C4-2B (cell line): ENCODE measurements around the gene GCSAML.

Source experiments
- ZFX ChIP-seq: fragments of 450-650 bp; IDR thresholded peaks from 2 replicates; pipeline ENCODE4 v1.6.1; 2017
- TF ChIP-seq, protein P1 (sequence below): fragments of 450-650 bp; conservative IDR thresholded peaks from 2 replicates; pipeline ENCODE4 v1.5.1; 2017; ENCODE audit warnings: mild to moderate bottlenecking

- TF ChIP-seq, protein P1, sequence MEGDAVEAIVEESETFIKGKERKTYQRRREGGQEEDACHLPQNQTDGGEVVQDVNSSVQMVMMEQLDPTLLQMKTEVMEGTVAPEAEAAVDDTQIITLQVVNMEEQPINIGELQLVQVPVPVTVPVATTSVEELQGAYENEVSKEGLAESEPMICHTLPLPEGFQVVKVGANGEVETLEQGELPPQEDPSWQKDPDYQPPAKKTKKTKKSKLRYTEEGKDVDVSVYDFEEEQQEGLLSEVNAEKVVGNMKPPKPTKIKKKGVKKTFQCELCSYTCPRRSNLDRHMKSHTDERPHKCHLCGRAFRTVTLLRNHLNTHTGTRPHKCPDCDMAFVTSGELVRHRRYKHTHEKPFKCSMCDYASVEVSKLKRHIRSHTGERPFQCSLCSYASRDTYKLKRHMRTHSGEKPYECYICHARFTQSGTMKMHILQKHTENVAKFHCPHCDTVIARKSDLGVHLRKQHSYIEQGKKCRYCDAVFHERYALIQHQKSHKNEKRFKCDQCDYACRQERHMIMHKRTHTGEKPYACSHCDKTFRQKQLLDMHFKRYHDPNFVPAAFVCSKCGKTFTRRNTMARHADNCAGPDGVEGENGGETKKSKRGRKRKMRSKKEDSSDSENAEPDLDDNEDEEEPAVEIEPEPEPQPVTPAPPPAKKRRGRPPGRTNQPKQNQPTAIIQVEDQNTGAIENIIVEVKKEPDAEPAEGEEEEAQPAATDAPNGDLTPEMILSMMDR: no peak
- no peak for TF ChIP-seq ZFX
Measured at GRCh38 chr1:247540581-247540980, 8.4 kb upstream of the GCSAML start.
